SK-N-SH treated with all-trans-retinoic acid at 6 μM for 48 hours (cell line): ENCODE measurements around the gene SNAPC4.

Source experiments
- ATAC-seq: fragments of 200-7000 bp; cut with Tn5 transposase; 3 replicates; pipeline ENCODE4 v1.9.1; 2020; ENCODE audit warnings: mild to moderate bottlenecking, moderate library complexity
- ARNTL ChIP-seq: fragments of 450-650 bp; formaldehyde crosslinking; IDR thresholded peaks from 2 replicates; pipeline ENCODE4 v1.5.0; 2020; ENCODE audit warnings: low read depth, mild to moderate bottlenecking, moderate library complexity, borderline replicate concordance
- BACH2 ChIP-seq: fragments of 250-450 bp; sonication (Bioruptor Pico); IDR thresholded peaks from 2 replicates; pipeline ENCODE4 v1.9.0; 2021; ENCODE audit warnings: mild to moderate bottlenecking, borderline replicate concordance
- ESRRG ChIP-seq: fragments of 250-450 bp; sonication (Bioruptor Pico); IDR thresholded peaks from 2 replicates; pipeline ENCODE4 v1.6.1; 2021; ENCODE audit warnings: mild to moderate bottlenecking
- GLIS3 ChIP-seq: fragments of 250-450 bp; sonication (Bioruptor Pico); IDR thresholded peaks from 2 replicates; pipeline ENCODE4 v1.5.0; 2020; ENCODE audit warnings: mild to moderate bottlenecking, moderate library complexity
- ISL1 ChIP-seq: fragments of 250-450 bp; sonication (Bioruptor Pico); IDR thresholded peaks from 2 replicates; pipeline ENCODE4 v2.1.2; 2022; ENCODE audit warnings: mild to moderate bottlenecking, moderate library complexity
- PPARA ChIP-seq: fragments of 250-450 bp; sonication (Bioruptor Pico); IDR thresholded peaks from 2 replicates; pipeline ENCODE4 v1.5.0; 2020; ENCODE audit warnings: mild to moderate bottlenecking, borderline replicate concordance
- TOX ChIP-seq: fragments of 250-450 bp; sonication (Bioruptor Pico); IDR thresholded peaks from 2 replicates; pipeline ENCODE4 v1.8.0; 2021; ENCODE audit warnings: mild to moderate bottlenecking, moderate library complexity, borderline replicate concordance
- ZC3H10 ChIP-seq: fragments of 250-450 bp; sonication (Bioruptor Pico); IDR thresholded peaks from 2 replicates; pipeline ENCODE4 v1.5.1; 2021; ENCODE audit warnings: mild to moderate bottlenecking, moderate library complexity
- ZFP3 ChIP-seq: fragments of 250-450 bp; sonication (Bioruptor Pico); IDR thresholded peaks from 2 replicates; pipeline ENCODE4 v1.5.0; 2020; ENCODE audit warnings: mild to moderate bottlenecking, moderate library complexity
- ZNF8 ChIP-seq: fragments of 450-650 bp; formaldehyde crosslinking; IDR thresholded peaks from 2 replicates; pipeline ENCODE4 v1.5.0; 2020; ENCODE audit warnings: mild to moderate bottlenecking, moderate library complexity
- TF ChIP-seq, protein P1 (sequence below): fragments of 250-450 bp; sonication (Bioruptor Pico); IDR thresholded peaks from 2 replicates; pipeline ENCODE4 v1.5.0; 2020; ENCODE audit warnings: mild to moderate bottlenecking, moderate library complexity
- TF ChIP-seq, protein P2 (sequence below): fragments of 250-450 bp; sonication (Bioruptor Pico); IDR thresholded peaks from 2 replicates; pipeline ENCODE4 v1.5.1; 2021; ENCODE audit warnings: mild to moderate bottlenecking, moderate library complexity
- TF ChIP-seq, protein P3 (sequence below): fragments of 250-450 bp; sonication (Bioruptor Pico); IDR thresholded peaks from 2 replicates; pipeline ENCODE4 v1.8.0; 2021; ENCODE audit warnings: low read depth, mild to moderate bottlenecking, moderate library complexity, borderline replicate concordance
- TF ChIP-seq, protein P4 (sequence below): fragments of 250-450 bp; sonication (Bioruptor Pico); IDR thresholded peaks from 2 replicates; pipeline ENCODE4 v1.8.0; 2020; ENCODE audit warnings: mild to moderate bottlenecking, moderate library complexity, borderline replicate concordance

Gene SNAPC4

DNA sequence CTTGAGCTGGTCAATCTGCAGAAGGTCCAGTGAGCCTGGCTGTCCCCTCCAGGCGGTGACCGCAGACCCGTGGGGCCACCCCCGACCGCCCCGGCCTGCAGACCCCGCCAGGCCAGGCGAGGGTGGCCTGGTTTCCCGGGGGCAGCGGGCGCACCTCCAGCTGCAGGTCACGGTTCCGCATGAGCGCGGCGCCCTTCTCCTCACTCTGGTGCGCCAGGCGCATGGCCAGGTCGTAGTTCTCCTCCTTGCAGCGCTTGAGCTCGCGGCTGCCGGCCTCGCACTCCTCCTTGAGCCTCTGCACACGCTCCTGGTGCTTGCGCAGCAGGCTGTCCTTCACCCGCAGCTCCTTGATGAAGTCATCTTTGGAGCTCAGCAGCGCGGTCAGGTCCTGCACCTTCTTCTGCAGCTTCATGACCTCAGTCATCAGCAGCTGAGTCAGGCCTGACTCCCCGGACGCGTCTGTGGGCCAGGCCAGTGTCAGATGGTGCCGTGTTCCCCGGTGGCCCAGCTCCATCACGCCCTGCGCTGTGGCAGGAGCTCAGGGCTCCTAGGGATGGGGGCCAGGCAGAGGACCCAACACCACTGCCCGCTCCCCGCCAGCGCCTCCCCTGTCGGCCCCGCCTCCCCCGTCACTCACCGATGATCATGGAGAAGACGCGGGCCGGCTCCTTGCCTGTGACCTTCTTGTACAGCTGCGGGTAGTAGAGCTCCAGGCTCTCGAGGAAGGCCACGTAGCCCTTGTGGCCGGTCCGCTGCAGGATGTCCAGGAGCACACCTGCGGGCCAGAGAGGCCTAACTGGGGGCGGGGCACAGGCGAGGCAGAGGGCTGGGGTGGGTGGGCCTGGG is 29.1 kb downstream of the SNAPC4 start:
- ATAC-seq = no peak
- TF ChIP-seq, protein P1, sequence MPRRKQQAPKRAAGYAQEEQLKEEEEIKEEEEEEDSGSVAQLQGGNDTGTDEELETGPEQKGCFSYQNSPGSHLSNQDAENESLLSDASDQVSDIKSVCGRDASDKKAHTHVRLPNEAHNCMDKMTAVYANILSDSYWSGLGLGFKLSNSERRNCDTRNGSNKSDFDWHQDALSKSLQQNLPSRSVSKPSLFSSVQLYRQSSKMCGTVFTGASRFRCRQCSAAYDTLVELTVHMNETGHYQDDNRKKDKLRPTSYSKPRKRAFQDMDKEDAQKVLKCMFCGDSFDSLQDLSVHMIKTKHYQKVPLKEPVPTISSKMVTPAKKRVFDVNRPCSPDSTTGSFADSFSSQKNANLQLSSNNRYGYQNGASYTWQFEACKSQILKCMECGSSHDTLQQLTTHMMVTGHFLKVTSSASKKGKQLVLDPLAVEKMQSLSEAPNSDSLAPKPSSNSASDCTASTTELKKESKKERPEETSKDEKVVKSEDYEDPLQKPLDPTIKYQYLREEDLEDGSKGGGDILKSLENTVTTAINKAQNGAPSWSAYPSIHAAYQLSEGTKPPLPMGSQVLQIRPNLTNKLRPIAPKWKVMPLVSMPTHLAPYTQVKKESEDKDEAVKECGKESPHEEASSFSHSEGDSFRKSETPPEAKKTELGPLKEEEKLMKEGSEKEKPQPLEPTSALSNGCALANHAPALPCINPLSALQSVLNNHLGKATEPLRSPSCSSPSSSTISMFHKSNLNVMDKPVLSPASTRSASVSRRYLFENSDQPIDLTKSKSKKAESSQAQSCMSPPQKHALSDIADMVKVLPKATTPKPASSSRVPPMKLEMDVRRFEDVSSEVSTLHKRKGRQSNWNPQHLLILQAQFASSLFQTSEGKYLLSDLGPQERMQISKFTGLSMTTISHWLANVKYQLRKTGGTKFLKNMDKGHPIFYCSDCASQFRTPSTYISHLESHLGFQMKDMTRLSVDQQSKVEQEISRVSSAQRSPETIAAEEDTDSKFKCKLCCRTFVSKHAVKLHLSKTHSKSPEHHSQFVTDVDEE (CRISPR knock-in tag) = no peak
- no peak for TF ChIP-seq ZC3H10 (CRISPR knock-in tag)
- TF ChIP-seq ISL1 (CRISPR knock-in tag) = no peak
- TF ChIP-seq TOX (CRISPR knock-in tag) = no peak
- TF ChIP-seq BACH2 (CRISPR knock-in tag) = no peak
- TF ChIP-seq, protein P2, sequence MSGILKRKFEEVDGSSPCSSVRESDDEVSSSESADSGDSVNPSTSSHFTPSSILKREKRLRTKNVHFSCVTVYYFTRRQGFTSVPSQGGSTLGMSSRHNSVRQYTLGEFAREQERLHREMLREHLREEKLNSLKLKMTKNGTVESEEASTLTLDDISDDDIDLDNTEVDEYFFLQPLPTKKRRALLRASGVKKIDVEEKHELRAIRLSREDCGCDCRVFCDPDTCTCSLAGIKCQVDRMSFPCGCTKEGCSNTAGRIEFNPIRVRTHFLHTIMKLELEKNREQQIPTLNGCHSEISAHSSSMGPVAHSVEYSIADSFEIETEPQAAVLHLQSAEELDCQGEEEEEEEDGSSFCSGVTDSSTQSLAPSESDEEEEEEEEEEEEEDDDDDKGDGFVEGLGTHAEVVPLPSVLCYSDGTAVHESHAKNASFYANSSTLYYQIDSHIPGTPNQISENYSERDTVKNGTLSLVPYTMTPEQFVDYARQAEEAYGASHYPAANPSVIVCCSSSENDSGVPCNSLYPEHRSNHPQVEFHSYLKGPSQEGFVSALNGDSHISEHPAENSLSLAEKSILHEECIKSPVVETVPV (CRISPR knock-in tag) = no peak
- TF ChIP-seq ARNTL = no peak
- TF ChIP-seq, protein P3, sequence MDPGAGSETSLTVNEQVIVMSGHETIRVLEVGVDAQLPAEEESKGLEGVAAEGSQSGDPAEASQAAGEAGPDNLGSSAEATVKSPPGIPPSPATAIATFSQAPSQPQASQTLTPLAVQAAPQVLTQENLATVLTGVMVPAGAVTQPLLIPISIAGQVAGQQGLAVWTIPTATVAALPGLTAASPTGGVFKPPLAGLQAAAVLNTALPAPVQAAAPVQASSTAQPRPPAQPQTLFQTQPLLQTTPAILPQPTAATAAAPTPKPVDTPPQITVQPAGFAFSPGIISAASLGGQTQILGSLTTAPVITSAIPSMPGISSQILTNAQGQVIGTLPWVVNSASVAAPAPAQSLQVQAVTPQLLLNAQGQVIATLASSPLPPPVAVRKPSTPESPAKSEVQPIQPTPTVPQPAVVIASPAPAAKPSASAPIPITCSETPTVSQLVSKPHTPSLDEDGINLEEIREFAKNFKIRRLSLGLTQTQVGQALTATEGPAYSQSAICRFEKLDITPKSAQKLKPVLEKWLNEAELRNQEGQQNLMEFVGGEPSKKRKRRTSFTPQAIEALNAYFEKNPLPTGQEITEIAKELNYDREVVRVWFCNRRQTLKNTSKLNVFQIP = no peak
- TF ChIP-seq GLIS3 = no peak
- TF ChIP-seq, protein P4, sequence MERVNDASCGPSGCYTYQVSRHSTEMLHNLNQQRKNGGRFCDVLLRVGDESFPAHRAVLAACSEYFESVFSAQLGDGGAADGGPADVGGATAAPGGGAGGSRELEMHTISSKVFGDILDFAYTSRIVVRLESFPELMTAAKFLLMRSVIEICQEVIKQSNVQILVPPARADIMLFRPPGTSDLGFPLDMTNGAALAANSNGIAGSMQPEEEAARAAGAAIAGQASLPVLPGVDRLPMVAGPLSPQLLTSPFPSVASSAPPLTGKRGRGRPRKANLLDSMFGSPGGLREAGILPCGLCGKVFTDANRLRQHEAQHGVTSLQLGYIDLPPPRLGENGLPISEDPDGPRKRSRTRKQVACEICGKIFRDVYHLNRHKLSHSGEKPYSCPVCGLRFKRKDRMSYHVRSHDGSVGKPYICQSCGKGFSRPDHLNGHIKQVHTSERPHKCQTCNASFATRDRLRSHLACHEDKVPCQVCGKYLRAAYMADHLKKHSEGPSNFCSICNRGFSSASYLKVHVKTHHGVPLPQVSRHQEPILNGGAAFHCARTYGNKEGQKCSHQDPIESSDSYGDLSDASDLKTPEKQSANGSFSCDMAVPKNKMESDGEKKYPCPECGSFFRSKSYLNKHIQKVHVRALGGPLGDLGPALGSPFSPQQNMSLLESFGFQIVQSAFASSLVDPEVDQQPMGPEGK (CRISPR knock-in tag) = no peak

DNA sequence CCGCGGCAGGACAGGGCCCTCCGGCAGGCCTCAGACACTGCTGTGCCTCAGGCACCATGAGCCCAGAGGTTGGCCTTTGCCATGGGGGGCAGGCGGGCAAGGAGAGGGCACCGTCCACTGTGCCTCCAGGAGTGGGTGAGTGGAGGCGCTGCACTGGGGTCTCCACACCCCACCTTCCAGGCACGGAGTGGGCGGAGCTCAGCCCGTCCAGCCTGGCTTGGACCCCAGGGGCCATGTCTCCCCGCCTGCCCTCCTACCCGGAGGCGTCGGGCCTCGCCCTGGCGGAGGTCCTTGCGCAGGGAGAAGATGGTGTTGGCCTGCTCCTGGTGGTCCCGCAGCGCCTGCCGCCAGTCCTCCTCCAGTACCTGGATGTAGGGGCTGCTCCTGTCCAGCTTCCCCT is 29.9 kb downstream of the SNAPC4 start:
- ATAC-seq = no peak

More for the DNA sequence above, 29.9 kb downstream of the SNAPC4 start:
- TF ChIP-seq ZFP3 (CRISPR knock-in tag) (no peak), ZNF8 (CRISPR knock-in tag) (no peak), ESRRG (CRISPR knock-in tag) (no peak), GLIS3 (no peak), PPARA (CRISPR knock-in tag) (no peak)
- TF ChIP-seq, protein P2 (CRISPR knock-in tag) = no peak
- TF ChIP-seq, protein P1 (CRISPR knock-in tag) = no peak
- TF ChIP-seq, all 23 proteins: peak for 0
